ENCODE results near the gene CXCL11.

GRCh38 chr4:76022677-76023076, 13.2 kb downstream of the CXCL11 start:
- TF ChIP-seq CTCF (IDR thresholded peaks at IDR 0.05) (no peak), POLR2A (IDR thresholded peaks at IDR 0.05) (no peak)

Data from testis (tissue), 2 donors.